ENCODE results near the gene SPINK13.
"Not testable (repeated sequence)": the region's sequence is repeated elsewhere in the genome, so short reads cannot be mapped to it uniquely, and the experiment has no call there.

The SPINK13 gene

DNA sequence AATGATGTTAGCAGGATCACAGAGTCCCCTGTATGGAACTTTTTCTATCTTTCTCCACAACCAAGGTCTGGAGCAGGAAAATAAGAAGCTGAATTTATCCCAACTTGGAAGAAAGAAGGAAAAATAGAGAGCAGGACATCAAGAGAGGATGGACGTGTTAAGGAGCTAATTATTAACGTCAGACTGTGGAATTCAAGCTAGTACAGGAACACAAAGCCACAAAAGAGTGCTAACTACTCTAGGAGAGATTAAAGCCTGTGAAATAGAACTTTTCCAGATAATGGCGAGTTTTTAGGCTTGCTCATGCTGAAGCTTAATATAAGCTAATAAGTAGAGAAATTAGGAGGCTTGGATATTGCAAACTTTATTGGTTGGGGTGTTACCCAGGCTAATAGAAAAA lies 632 bp upstream of the SPINK13 start:
- no peaks in the 10 kb centered on the region for H3K27me3 ChIP-seq
- DNase-seq = no peak
- no peaks in the 10 kb centered on the region for H3K4me1 ChIP-seq
- H3K4me3 ChIP-seq (ENCODE audit: low read depth, low read length) = no peak overlapping the region
- no peaks in the 10 kb centered on the region for H3K36me3 ChIP-seq
- TF ChIP-seq, protein P1, sequence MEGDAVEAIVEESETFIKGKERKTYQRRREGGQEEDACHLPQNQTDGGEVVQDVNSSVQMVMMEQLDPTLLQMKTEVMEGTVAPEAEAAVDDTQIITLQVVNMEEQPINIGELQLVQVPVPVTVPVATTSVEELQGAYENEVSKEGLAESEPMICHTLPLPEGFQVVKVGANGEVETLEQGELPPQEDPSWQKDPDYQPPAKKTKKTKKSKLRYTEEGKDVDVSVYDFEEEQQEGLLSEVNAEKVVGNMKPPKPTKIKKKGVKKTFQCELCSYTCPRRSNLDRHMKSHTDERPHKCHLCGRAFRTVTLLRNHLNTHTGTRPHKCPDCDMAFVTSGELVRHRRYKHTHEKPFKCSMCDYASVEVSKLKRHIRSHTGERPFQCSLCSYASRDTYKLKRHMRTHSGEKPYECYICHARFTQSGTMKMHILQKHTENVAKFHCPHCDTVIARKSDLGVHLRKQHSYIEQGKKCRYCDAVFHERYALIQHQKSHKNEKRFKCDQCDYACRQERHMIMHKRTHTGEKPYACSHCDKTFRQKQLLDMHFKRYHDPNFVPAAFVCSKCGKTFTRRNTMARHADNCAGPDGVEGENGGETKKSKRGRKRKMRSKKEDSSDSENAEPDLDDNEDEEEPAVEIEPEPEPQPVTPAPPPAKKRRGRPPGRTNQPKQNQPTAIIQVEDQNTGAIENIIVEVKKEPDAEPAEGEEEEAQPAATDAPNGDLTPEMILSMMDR (IDR thresholded peaks at IDR 0.05; ENCODE audit: low read depth, low read length) = no peak
- no peaks in the 10 kb centered on the region for H3K9me3 ChIP-seq

DNA sequence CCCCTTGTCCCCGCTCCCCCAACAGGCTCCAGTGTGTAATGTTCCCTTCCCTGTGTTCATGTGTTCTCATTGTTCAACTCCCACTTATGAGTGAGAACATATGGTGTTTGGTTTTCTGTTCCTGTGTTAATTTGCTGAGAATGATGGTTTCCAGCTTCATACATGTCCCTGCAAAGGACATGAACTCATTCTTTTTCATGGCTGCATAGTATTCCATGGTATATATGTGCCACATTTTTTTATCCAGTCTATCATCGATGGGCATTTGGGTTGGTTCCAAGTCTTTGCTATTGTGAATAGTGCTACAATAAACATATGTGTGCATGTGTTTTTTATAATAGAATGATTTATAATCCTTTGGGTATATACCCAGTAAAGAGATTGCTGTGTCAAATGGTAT lies 6.5 kb downstream of the SPINK13 start:
- not testable (repeated sequence) for H3K4me3 ChIP-seq (ENCODE audit: low read depth, low read length); H3K36me3 ChIP-seq; H3K4me1 ChIP-seq; H3K9me3 ChIP-seq; H3K27me3 ChIP-seq; DNase-seq

DNA sequence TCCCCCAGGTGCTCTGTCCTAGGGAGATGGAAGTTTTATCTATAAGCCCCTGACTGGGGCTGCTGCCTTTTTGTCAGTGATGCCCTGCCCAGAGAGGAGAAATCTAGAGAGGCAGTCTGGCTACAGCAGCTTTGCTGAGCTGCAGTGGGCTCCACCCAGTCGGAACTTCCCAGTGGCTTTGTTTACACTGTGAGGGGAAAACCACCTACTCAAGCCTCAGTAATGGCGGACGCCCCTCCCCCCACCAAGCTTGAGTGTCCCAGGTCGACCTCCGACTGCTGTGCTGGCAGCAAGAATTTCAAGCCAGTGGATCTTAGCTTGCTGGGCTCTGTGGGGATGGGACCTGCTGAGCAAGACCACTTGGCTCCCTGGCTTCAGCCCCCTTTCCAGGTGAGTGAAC lies 12.3 kb downstream of the SPINK13 start:
- H3K27me3 ChIP-seq; H3K4me1 ChIP-seq; H3K4me3 ChIP-seq (ENCODE audit: low read depth, low read length); DNase-seq; H3K36me3 ChIP-seq; H3K9me3 ChIP-seq: not testable (repeated sequence)

DNA sequence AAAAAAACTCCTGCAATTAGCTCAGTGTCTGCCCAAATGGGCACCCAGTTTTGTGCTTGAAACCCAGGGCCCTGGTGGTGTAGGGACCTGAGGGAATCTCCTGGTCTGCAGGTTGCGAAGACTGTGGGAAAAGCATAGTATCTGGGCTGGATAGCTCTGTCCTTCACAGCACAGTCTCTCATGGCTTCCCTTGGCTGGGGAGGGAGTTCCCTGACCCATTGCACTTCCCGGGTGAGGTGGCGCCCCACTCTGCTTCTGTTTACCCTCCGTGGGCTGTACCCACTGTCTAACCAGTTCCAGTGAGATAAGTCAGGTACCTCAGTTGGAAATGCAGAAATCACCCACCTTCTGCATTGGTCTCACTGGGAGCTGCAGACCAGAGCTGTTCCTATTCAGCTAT lies 12.7 kb downstream of the SPINK13 start:
- not testable (repeated sequence) for H3K4me1 ChIP-seq; H3K4me3 ChIP-seq (ENCODE audit: low read depth, low read length); H3K9me3 ChIP-seq; DNase-seq; H3K36me3 ChIP-seq; H3K27me3 ChIP-seq

DNA sequence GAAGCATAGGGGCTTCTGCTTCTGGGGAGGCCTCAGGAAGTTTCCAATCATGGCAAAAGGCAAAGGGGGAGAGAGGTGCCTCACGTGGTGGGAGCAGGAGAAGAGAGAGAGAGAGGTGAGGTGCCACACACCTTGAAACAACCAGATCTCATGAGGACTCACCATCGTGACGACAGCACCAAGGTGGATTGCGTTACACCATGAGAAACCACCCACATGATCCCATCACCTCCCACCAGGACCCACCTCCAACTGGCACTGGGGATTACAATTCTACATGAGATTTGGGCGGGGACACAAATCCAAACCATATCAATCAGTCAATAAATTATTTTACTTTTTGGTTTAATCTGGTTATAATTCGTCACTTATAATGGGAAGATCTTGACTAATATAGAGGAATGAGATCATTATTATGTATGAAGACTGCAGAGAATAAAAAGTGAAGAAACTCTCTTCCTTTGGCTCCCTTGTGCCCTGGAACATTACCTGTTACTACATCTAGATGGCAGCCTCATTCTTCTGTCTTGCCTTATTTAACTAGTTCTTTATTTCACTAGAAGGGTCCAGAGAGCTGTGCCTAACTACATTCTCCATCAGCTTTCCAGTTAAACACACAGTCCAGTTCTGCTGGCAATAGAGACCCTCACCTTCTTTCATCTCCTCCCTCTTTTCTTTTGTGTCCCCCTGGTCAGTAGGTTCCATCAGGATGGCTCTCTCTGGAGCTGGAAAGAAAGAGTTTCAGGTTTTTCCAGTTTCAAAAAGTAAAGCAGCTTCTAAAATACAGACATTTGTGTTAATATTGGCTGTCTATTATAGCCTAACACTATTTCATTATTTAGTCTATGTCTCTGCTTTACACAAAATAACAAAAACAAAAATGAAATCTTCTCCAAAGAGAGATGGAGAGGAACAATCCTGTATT lies 21.9 kb downstream of the SPINK13 start:
- Histone ChIP-seq H3K9me3 (no peaks in the 10 kb centered on the region), H3K36me3 (no peaks in the 10 kb centered on the region), H3K4me1 (no peaks in the 10 kb centered on the region), H3K27me3 (0 out of 2 replicates have a peak, but pooled peaks cover 3% of the 10 kb centered on the region), H3K4me3 (ENCODE audit: low read depth, low read length) (no peak overlapping the region)
- DNase-seq = no peak
- TF ChIP-seq, protein P1 (IDR thresholded peaks at IDR 0.05; ENCODE audit: low read depth, low read length) = peak; percentile 58

DNA sequence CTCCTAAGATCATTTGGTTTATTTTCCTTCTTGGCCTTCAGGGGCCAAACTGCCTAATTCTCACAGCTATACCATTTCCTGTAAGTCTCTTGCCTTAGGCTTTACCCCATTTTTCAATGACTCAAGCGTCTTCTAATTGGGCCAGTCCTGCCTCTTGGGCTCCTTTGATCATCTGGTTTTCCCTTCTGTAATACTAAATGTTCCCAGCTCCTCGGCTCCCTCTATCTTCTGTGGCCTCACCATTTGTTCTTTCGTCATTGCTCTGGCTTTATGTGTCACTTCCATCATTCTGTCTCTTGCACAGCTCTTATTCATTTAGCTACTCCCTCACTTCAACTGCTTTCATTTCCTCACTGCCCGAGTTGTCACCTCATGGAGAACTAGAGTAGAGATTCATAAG lies 29.1 kb downstream of the SPINK13 start:
- no peak for DNase-seq
- TF ChIP-seq, protein P1 (IDR thresholded peaks at IDR 0.05; ENCODE audit: low read depth, low read length) = no peak
- Histone ChIP-seq H3K27me3 (no peaks in the 10 kb centered on the region), H3K4me1 (no peaks in the 10 kb centered on the region), H3K4me3 (ENCODE audit: low read depth, low read length) (no peak overlapping the region), H3K36me3 (no peaks in the 10 kb centered on the region), H3K9me3 (no peaks in the 10 kb centered on the region)

DNA sequence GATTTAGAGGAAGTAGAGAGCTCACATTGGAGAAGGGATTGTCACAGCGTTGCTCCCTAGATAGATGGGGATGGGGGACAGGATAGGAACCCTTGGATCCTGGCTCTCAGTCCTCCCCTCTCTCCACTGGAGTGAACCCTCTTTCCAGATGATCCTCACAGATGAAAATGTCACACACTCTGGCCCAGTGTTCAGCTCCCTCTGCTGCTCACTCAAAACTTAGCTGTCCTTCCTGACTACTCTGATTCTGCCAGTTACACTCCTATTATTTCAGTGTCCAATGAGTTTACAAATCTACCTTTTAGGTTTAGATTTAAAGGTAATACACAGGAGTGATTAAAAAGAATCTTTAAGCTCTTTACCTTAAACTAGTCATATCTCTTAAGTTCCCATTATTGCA lies 37.9 kb downstream of the SPINK13 start:
- no peak for DNase-seq
- Histone ChIP-seq H3K36me3 (no peaks in the 10 kb centered on the region), H3K4me3 (ENCODE audit: low read depth, low read length) (no peak overlapping the region), H3K27me3 (no peaks in the 10 kb centered on the region), H3K9me3 (no peaks in the 10 kb centered on the region), H3K4me1 (no peaks in the 10 kb centered on the region)
- TF ChIP-seq, protein P1 (IDR thresholded peaks at IDR 0.05; ENCODE audit: low read depth, low read length) = no peak

Measured in BE2C (cell line).